ENCODE measurements around the gene DGKB.

GRCh38 chr7:14321947-14322346, 580.6 kb downstream of the DGKB start:
- TF ChIP-seq ZNF274 (IDR thresholded peaks at IDR 0.05; ENCODE audit: low read depth, low read length), result no peak
- TF ChIP-seq YY1 (IDR thresholded peaks at IDR 0.05; ENCODE audit: insufficient read depth, insufficient read length), result no peak

Measured in NT2/D1 (cell line).